Caki2 (cell line): Measurements from ENCODE around the gene ASCC1. TPM values are rescaled to one million over a fixed set of nuclear protein-coding genes. Genes with fewer than 3 reads are reported as not detected.
A peak's percentile ranks its signal among the peaks of the same experiment; 100 is the strongest.
"Not testable (repeated sequence)": the region's sequence is repeated elsewhere in the genome, so short reads cannot be mapped to it uniquely, and the experiment has no call there.

Experiments
- DNase-seq: peaks from one replicate; pipeline ENCODE4 v3.0.0-alpha.2; 2015; ENCODE audit warnings: low read depth
- in situ Hi-C: cut with HindIII; loops from 2 replicates; pipeline ENCODE4 v1.10.0; 2016; ENCODE audit warnings: low sequenced_read_pairs, low pct_unique_long_range_greater_than_20kb, mixed read lengths
- total RNA-seq: library from RNA; depleted of rRNA; stranded (reverse); fragments of >200 nt; shearing (Covaris generic); gene quantifications from 2 replicates; pipeline ENCODE4 v1.2.3, GENCODE V29; 2014; ENCODE audit warnings: low replicate concordance

ASCC1 gene
- total RNA-seq, 1 experiment from 2014 or later = 55.1 TPM

- in situ Hi-C loops = no loop called here
- no peak for DNase-seq
Observed at GRCh38 chr10:72116372-72116771, 99.7 kb downstream of the ASCC1 start.

GRCh38 chr10:72114706-72115450 lies 101.2 kb downstream of the ASCC1 start:
- DNase-seq = no peak
- in situ Hi-C loops = no loop called here

GRCh38 chr10:72110673-72111401 lies 105.2 kb downstream of the ASCC1 start:
- in situ Hi-C loops = no loop called here
- no peak for DNase-seq

- DNase-seq = no peak
- in situ Hi-C loops = no loop called here
Observed at GRCh38 chr10:72109636-72110157, 106.4 kb downstream of the ASCC1 start.

- in situ Hi-C loops = no loop called here
- DNase-seq = peak; percentile 95
Observed at GRCh38 chr10:72108830-72109635, 107.0 kb downstream of the ASCC1 start.

GRCh38 chr10:72108004-72108370 lies 108.1 kb downstream of the ASCC1 start:
- DNase-seq, in situ Hi-C loops: not testable (repeated sequence)

- in situ Hi-C loops = no loop called here
- DNase-seq = peak; percentile 90
Observed at GRCh38 chr10:72107325-72108003, 108.6 kb downstream of the ASCC1 start.

GRCh38 chr10:72106896-72107295 lies 109.2 kb downstream of the ASCC1 start:
- DNase-seq = no peak
- in situ Hi-C loops = no loop called here

GRCh38 chr10:72106154-72106849 lies 109.8 kb downstream of the ASCC1 start:
- in situ Hi-C loops = no loop called here
- DNase-seq = no peak

- in situ Hi-C loops = no loop called here
- DNase-seq = no peak
Observed at GRCh38 chr10:72105710-72106109, 110.4 kb downstream of the ASCC1 start.

GRCh38 chr10:72105098-72105475 lies 111.0 kb downstream of the ASCC1 start:
- in situ Hi-C loops = no loop called here
- no peak for DNase-seq

- in situ Hi-C loops = no loop called here
- no peak for DNase-seq
Observed at GRCh38 chr10:72104472-72105097, 111.5 kb downstream of the ASCC1 start.

GRCh38 chr10:72099600-72099921 lies 116.5 kb downstream of the ASCC1 start:
- in situ Hi-C loops = no loop called here
- no peak for DNase-seq

- peak; percentile 30 for DNase-seq
- in situ Hi-C loops = no loop called here
Observed at GRCh38 chr10:72098836-72099599, 117.1 kb downstream of the ASCC1 start.

- DNase-seq = no peak
- in situ Hi-C loops = no loop called here
Observed at GRCh38 chr10:72098301-72098835, 117.7 kb downstream of the ASCC1 start.

GRCh38 chr10:72097448-72098300 lies 118.4 kb downstream of the ASCC1 start:
- peak; percentile 98 for DNase-seq
- in situ Hi-C loops = no loop called here
